Transverse colon (tissue), 3 donors: ENCODE results near the gene UBE2M.
A peak's percentile ranks its signal among the peaks of the same experiment; 100 is the strongest.

Experiments used
- EP300 ChIP-seq: sonication (generic); formaldehyde crosslinking; IDR thresholded peaks from one replicate; pipeline ENCODE4 v1.6.1; 2017; ENCODE audit warnings: antibody characterized with exemption, low read depth
- POLR2A ChIP-seq: fragments of 450-650 bp; IDR thresholded peaks from one replicate; pipeline ENCODE4 v1.6.1; 2016; ENCODE audit warnings: antibody characterized with exemption, mild to moderate bottlenecking, moderate library complexity
- TF ChIP-seq, protein P1 (sequence below), 5 experiments: fragments of 200-600 bp in 3 of 5; fragments of 450-650 bp in 2 of 5; sonication (generic) in 3 of 5; IDR thresholded peaks; 1 replicate in 2 of 5; 2 replicates in 3 of 5; pipeline ENCODE4 v1.5.1; 2016 to 2017; ENCODE audit warnings: antibody characterized with exemption in 5 of 5, inconsistent platforms in 3 of 5, mild to moderate bottlenecking in 2 of 5, moderate library complexity in 1 of 5

DNA sequence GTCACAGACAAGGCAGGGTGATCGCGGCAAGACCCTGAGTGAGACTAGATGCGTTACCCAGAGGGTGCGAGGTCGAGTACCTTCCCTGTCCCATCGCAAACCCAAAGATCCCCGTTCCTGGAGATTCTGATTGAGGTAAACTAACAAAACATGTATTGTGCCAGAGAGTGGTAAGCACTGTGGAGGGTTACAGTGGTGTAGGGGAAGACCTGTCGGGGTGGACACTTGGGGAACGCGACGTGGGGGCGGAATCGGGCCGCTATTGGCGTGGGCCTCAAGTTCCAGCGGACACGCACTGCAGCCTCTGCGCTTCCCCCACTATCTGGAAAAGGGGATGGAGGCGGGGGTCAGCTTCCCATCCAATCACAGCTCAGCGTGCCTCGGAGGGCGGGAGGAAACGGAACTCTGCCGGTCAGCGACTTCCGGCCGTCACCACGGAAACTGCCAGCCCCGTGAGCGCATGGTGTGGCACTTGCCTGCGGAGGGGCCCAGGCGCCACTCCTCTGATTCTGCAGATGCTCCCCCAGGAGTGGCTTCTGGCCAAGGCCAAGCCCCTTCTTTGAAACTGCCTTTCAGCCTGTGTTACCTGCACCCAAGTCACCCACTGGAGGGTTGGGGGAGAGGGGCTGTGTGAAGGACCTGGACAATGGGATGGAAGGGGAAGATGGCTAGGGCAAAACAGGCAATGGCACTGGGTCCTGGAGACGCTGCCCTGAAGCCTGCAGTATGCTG lies 1.0 kb upstream of the UBE2M start:
- TF ChIP-seq POLR2A (peak; percentile 76), EP300 (no peak)
- TF ChIP-seq, protein P1, sequence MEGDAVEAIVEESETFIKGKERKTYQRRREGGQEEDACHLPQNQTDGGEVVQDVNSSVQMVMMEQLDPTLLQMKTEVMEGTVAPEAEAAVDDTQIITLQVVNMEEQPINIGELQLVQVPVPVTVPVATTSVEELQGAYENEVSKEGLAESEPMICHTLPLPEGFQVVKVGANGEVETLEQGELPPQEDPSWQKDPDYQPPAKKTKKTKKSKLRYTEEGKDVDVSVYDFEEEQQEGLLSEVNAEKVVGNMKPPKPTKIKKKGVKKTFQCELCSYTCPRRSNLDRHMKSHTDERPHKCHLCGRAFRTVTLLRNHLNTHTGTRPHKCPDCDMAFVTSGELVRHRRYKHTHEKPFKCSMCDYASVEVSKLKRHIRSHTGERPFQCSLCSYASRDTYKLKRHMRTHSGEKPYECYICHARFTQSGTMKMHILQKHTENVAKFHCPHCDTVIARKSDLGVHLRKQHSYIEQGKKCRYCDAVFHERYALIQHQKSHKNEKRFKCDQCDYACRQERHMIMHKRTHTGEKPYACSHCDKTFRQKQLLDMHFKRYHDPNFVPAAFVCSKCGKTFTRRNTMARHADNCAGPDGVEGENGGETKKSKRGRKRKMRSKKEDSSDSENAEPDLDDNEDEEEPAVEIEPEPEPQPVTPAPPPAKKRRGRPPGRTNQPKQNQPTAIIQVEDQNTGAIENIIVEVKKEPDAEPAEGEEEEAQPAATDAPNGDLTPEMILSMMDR (IDR thresholded peaks at IDR 0.05), result no peak
